HTR-8/SVneo (cell line): Measurements from ENCODE around the gene COL27A1.

Experiments
- DNase-seq: peaks from one replicate; pipeline ENCODE4 v3.0.0; 2011; ENCODE audit warnings: low spot score, mixed read lengths; ENCODE audit not compliant: insufficient read length
- FAIRE-seq: peaks from 2 replicates; lab custom pipeline; 2011; peaks lifted over from hg19 to GRCh38; lab: Jason Lieb, UNC

COL27A1 gene

GRCh38 chr9:114258218-114258617 lies 102.9 kb downstream of the COL27A1 start:
- FAIRE-seq (no peak), DNase-seq (no peak)

- no peak for FAIRE-seq
Observed at GRCh38 chr9:114258866-114259797, 103.8 kb downstream of the COL27A1 start.

DNA sequence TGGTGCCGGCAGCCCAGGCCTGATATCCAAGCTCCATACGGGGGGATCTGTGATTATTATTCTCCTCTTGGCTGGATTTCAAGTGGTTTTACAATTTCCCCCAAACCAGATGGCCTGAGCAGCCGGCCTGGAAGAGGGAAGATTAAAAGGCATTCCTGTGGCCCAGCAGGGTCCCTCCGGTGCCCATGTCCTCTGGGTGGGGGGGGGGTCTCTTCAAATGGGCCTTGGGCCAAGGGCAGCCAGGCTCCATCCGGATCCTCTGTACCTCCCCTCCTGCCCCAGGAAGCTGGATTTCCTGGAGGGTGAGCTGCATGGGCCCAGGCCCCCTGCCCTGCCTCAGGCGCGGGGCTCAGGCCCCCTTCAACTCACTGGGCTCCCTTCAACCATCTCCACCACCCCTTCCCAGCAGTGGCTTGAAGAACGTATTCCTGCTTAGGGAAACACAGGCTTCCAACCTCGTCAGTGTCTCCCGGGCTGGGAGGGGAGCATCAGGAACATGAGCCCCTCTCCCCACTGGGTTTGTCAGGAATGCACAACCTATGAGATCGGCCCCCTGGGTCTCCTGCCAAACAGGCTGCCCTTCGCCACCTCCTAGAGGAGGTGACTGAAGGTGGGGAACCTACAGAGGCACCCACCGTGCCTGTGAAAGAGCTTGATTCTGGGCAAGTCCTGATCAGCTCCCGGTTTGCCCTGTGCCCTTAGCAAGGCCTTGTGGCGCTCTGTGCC lies 104.6 kb downstream of the COL27A1 start:
- DNase-seq, result no peak
- FAIRE-seq, result no peak

More at GRCh38 chr9:114258866-114259797, 103.8 kb downstream of the COL27A1 start:
- no peak for DNase-seq

- FAIRE-seq (no peak), DNase-seq (no peak)
Observed at GRCh38 chr9:114261026-114261425, 105.7 kb downstream of the COL27A1 start.

DNA sequence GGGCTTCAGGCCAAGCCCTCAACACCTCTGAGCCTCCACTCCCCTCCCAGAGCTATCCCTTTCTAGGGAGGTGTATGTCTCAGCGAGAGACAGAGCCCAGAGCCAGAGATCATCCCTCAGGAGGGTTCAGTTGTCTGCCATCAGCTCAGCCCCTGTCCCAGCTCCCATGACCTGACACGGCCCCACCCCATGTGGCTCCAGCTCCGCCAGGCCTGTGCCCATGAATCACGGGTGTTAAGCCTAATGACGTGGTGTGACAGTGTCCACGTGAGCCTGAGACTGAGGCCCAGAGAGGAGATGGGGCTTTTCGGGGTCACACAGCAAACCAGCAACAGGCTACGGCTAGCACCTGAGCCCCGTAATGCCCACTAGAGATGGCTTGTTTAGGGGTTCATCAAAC lies 106.7 kb downstream of the COL27A1 start:
- FAIRE-seq (no peak), DNase-seq (no peak)

DNA sequence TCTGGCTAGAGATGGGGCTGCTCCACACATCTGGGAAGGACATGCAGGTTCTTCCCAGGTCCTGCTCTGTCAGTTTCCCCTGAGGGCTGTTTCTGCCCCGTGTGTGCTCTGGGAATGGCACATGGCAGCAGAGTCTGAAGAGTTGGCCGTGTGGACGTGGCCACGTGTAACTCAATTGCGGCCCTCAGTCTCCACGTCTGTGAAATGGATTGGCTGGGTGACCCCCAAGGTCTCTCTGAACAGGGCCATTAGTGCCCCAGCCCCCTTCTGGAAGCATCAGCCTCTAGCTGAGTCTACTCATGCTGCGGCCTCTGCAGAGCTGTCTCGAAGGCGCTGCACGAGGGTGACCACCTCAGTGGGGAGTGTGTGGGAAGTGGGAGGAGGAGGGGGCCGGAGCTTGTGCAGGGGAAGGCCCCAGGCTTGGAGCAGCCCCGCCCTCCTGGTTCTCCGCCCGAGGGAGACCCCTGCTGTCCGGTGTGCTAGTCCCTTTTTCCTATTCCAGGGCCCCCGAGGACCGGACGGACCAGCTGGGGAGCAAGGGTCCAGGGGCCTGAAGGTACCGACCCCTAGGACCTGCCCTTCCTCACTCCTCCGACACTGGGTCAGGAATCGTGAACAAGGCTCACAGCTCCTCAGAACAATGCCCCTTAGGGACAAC lies 108.6 kb downstream of the COL27A1 start:
- DNase-seq, result no peak
- FAIRE-seq, result no peak

- DNase-seq, result no peak
- FAIRE-seq, result no peak
Observed at GRCh38 chr9:114264806-114265550, 109.6 kb downstream of the COL27A1 start.

DNA sequence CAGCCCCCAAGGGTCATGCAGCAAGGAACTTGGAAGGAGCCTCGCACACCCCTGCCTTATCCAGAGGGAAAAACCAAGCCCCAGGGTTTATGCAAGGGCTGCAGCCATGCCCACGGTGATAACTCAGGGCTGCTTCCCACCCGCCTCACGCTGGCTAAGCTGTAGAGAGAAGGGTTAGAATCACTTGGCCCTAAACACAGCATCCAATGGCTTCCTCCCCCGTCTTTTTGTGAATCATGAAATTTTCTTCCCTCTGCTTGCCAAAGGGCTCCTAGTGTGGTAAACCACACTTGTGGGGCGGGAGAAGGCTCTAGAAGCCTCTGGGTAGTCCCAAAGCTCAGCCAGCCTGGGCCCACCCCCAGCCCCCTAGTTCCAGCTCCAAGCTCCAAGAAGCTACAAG lies 111.6 kb downstream of the COL27A1 start:
- FAIRE-seq (no peak), DNase-seq (no peak)

DNA sequence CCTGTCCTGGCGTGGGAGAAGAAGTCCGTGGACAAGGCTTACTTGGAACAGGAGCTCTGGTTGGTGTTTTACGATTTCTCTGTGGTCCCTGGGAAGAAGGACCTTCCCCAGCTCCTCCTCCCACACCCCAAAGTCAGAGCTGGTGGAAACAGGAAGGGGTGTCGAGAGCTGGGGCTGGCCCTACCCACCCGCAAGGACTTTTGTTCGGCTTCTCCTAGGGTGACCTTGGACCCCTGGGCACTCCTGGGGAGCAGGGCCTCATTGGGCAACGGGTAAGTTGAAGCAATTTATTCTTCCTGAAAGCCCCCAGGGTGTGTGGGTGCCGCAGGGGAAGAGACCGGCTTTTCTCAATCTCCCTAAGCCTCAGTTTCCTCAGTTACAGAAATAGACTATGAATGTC lies 113.7 kb downstream of the COL27A1 start:
- DNase-seq (no peak), FAIRE-seq (no peak)

GRCh38 chr9:114270120-114270975 lies 115.0 kb downstream of the COL27A1 start:
- no peak for FAIRE-seq
- no peak for DNase-seq

DNA sequence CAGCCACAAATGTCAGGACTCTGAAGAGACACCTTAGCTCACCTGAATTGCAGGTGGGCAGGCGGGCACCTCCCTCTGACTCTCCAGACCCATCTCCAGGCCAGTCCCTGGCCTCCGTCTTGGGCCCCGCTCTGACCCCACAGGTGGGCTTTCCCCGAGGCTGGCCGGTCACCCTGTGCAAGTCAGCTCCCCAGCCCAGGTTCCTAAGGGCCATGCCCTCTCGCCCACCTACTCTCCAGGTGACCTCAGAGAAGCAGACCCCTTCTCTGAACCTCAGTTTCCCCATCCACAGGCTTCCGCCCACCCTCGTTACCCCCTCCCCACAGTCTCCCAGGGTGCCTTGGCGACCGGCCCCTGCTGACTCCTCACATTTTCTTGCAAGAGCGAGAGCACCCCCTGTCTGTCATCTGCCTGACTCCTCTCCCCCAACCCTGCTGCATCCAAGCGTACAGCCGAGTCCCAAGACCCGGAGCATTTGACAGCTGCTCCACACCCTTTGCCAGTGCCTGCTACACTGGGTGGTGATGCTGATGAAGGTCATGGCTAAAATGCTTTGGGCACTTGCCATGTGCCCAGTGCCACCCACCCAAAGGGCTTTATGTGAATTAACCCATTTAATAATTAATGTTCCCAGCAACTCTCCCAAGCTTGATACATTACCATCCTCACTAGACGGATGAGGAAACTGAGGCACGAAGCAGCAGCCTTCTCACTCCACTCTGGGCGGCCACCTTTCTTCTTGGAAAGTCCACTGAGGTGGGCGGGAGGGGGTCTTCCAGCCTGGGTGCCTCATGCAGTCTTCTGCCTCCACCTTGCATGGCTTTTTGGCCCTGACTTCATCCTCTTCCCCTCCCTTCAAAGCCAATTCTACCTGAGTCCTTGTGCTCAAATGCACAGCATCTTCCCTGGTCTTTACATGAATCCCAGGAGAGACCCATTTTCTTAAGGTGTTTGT lies 116.5 kb downstream of the COL27A1 start:
- FAIRE-seq (no peak), DNase-seq (no peak)

DNA sequence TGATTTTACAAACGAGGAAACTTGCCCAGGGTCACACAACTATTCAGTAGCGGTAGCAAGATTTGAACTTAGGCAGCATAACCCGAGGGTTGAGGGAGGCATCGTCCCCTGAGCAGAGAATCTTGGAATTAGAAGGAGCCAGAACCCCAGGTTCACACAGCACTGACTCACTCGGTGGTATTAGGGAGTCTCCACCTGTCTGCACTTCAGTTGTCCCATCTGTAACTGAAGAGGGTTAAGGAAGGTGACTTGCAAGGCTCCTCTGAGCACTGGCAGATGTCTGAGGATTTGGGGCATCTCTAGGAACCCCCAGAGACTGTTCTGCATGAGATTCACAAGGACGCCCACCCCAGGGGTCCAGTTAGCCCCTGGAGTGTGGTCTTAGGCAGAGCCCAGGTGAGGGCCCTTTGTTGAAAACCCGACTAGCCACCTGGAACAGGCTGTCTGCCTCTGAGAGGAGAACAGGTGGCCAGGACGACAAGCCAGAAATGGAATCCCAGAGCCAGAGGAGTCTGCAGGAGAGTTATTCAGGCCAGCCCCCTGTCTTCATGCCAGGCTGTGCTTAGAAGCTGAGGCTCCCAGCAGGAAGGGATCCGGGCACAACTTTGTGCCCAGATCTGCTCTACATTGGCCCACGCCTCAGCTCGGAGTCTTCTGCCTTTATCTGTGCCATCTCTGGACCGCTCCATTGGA lies 117.5 kb downstream of the COL27A1 start:
- DNase-seq (no peak), FAIRE-seq (no peak)

DNA sequence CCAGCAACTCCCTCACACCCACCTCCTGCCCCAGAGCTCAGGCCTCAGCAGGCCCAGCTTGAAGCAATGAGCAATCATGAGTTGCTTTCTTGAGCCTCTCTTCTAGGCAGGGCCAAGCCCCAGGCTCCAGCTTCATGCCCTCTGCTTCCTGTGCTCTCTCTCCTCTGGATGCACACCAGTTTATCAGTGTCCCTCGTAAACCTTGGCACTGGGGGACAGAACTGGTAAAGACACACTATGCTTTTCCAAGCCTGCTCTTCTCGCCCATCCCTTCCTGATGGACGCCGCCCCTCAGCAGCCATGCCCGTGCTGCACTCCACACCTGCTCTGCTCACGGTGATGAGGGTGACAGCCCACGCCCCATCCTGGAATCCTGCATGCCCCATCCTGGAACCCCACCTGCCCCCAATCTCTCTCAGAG lies 118.1 kb downstream of the COL27A1 start:
- no peak for FAIRE-seq
- no peak for DNase-seq

- FAIRE-seq (no peak), DNase-seq (no peak)
Observed at GRCh38 chr9:114274217-114274616, 118.9 kb downstream of the COL27A1 start.

GRCh38 chr9:114275246-114276004 lies 120.1 kb downstream of the COL27A1 start:
- DNase-seq (no peak), FAIRE-seq (no peak)

DNA sequence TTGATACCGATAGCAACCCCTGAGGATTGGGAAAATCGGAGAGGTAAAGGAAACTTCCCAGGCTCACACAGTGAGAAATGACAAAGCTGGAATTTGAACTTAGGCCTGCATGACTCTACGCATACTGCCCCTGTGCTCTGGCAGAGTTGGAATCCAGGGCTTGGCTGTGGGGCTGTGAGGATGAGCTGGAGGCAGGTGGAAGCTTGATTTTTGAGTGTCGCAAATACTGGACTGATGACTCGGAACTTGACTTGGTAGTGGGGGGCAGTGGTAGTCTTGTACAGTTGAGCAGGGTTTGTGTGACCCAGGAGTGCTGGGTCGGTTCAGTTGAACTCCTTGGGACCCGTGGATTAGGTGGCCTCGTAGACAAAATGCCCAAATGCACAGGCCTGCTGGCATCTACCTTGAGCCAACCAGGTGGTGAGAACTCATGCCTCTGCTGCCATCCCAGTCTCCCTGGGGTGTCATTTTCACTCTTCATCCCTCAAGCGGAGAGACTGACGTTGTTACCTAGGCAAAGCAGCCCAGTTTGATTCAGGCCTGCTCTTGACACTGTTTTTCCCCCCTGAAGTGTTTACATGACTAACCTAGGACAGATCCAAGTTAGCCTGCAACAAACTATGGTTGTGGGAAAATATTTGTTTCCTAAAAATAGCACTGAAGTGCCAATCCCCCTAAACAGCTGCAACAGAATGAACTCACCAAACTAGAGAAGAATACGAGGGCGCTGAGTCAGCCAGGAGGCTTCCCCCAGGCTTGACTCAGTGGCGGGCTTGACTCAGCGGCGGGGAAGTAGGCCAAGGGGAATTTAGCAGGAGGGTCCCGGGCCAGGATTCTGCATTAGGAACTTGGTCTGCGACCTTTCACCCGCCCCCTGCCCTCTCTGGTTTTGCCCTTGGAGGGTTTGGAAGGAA lies 121.8 kb downstream of the COL27A1 start:
- FAIRE-seq (no peak), DNase-seq (peak; percentile 48)
